Endothelial cell of umbilical vein (primary cell): ENCODE measurements around the gene PRKCZ. TPM values are rescaled to one million over a fixed set of nuclear protein-coding genes. Genes with fewer than 3 reads are reported as not detected.

ENCODE experiments used
- BruUV-seq: library from RNA; stranded (reverse); fragments of 400-500 nt; replicated peaks from 2 replicates; lab custom pipeline; 2021; lab: Mats Ljungman, UMichigan
- CTCF ChIA-PET: fragments of 300-600, 350-600 bp; sonication (Branson Sonifier 250); formaldehyde crosslinking; loops from one replicate; lab custom pipeline; 2021; ENCODE audit warnings: antibody characterized with exemption, inconsistent platforms; lab: Charles Lee
- POLR2A ChIA-PET: fragments of 300-600, 350-600 bp; sonication (Branson Sonifier 250); formaldehyde crosslinking; loops from one replicate; lab custom pipeline; 2021; ENCODE audit warnings: antibody characterized with exemption, inconsistent platforms; lab: Charles Lee
- DNase-seq: peaks from one replicate; pipeline ENCODE4 v3.0.0-alpha.2; 2011; ENCODE audit warnings: low read depth, low spot score
- FAIRE-seq: peaks from 2 replicates; lab custom pipeline; 2011; peaks lifted over from hg19 to GRCh38; lab: Jason Lieb, UNC
- H2AFZ ChIP-seq: 2 replicates; pipeline ENCODE4 v1.6.0; 2012; ENCODE audit warnings: low read depth, low read length, control low read depth, inconsistent platforms
- H3K27ac ChIP-seq: 2 replicates; pipeline ENCODE4 v1.5.1; 2011; ENCODE audit warnings: low read depth, mild to moderate bottlenecking, control low read depth, low read length, moderate library complexity; ENCODE audit not compliant: insufficient read depth
- H3K27me3 ChIP-seq, 2 experiments: 2 replicates each; pipeline versions ENCODE4 v1.6.0 to v1.6.1; 2011; ENCODE audit warnings: low read length in 2 of 2, mixed read lengths in 1 of 2; ENCODE audit not compliant: control insufficient read depth in 2 of 2, insufficient read depth in 2 of 2
- H3K36me3 ChIP-seq, 2 experiments: 2 replicates in 1 of 2; 3 replicates in 1 of 2; pipeline ENCODE4 v1.5.1; 2011; ENCODE audit warnings: low read length in 2 of 2, mild to moderate bottlenecking in 1 of 2, moderate library complexity in 1 of 2; ENCODE audit not compliant: control insufficient read depth in 2 of 2, insufficient read depth in 2 of 2; ENCODE audit errors: extremely low read depth in 1 of 2
- H3K4me1 ChIP-seq: 3 replicates; pipeline ENCODE4 v1.5.1; 2011; ENCODE audit warnings: mild to moderate bottlenecking, low read length; ENCODE audit not compliant: control insufficient read depth, insufficient read depth; ENCODE audit errors: extremely low read depth
- H3K4me2 ChIP-seq: 2 replicates; pipeline ENCODE4 v1.6.1; 2011; ENCODE audit warnings: low read length, control low read depth, mixed read lengths; ENCODE audit not compliant: insufficient read depth
- H3K4me3 ChIP-seq, 3 experiments: fragments of 200-600 bp in 1 of 3; sonication (generic), shearing (Covaris generic) in 1 of 3; replicated peaks in 1 of 3; 2 replicates each; pipeline ENCODE4 v1.5.1; 2011 to 2016; ENCODE audit warnings: control low read depth in 3 of 3, low read length in 3 of 3, mild to moderate bottlenecking in 2 of 3, inconsistent platforms in 1 of 3, low read depth in 1 of 3, moderate library complexity in 1 of 3; ENCODE audit not compliant: insufficient read depth in 1 of 3
- H3K79me2 ChIP-seq: 2 replicates; pipeline ENCODE4 v1.6.0; 2012; ENCODE audit warnings: low read length, inconsistent platforms; ENCODE audit not compliant: control insufficient read depth, insufficient read depth
- H3K9ac ChIP-seq: replicated peaks from 2 replicates; pipeline ENCODE3; 2011; ENCODE audit warnings: low read length, control low read depth; ENCODE audit not compliant: insufficient read depth; ENCODE audit errors: extremely low read depth
- H3K9me1 ChIP-seq: replicated peaks from 3 replicates; pipeline ENCODE4 v1.6.0; 2011; ENCODE audit warnings: mild to moderate bottlenecking, low read length; ENCODE audit not compliant: control insufficient read depth, insufficient read depth; ENCODE audit errors: extremely low read depth
- H3K9me3 ChIP-seq: replicated peaks from 2 replicates; pipeline ENCODE4 v1.5.1; 2012; ENCODE audit warnings: low read length, inconsistent platforms; ENCODE audit not compliant: control insufficient read depth, insufficient read depth
- H4K20me1 ChIP-seq: replicated peaks from 2 replicates; pipeline ENCODE3; 2011; ENCODE audit warnings: mild to moderate bottlenecking, low read length; ENCODE audit not compliant: control insufficient read depth, insufficient read depth; ENCODE audit errors: extremely low read depth
- EZH2 ChIP-seq: IDR thresholded peaks from 2 replicates; pipeline ENCODE4 v1.6.1; 2012; ENCODE audit warnings: borderline replicate concordance, low read depth, mild to moderate bottlenecking, moderate library complexity, low read length, inconsistent platforms; ENCODE audit not compliant: severe bottlenecking
- FOS ChIP-seq: IDR thresholded peaks from 2 replicates; pipeline ENCODE4 v1.6.1; 2011; ENCODE audit warnings: mild to moderate bottlenecking, low read length, moderate library complexity, borderline replicate concordance; ENCODE audit not compliant: insufficient read depth
- GATA2 ChIP-seq: IDR thresholded peaks from 2 replicates; pipeline ENCODE4 v1.7.0; 2011; ENCODE audit warnings: low read depth, mild to moderate bottlenecking, moderate library complexity, mixed read lengths, low read length; ENCODE audit not compliant: insufficient read length, insufficient read depth
- JUN ChIP-seq: IDR thresholded peaks from 2 replicates; pipeline ENCODE4 v1.6.1; 2011; ENCODE audit warnings: borderline replicate concordance, low read depth; ENCODE audit not compliant: insufficient read length, insufficient read depth
- MYC ChIP-seq: IDR thresholded peaks from one replicate; pipeline ENCODE4 v1.6.1; 2011; ENCODE audit warnings: mild to moderate bottlenecking, low read depth, low read length
- POLR2A ChIP-seq: IDR thresholded peaks from 2 replicates; pipeline ENCODE4 v1.6.1; 2012; ENCODE audit warnings: low read depth, mild to moderate bottlenecking, control low read depth, low read length
- POLR2AphosphoS5 ChIP-seq: IDR thresholded peaks from 2 replicates; pipeline ENCODE4 v1.6.1; 2012; ENCODE audit warnings: low read depth, mild to moderate bottlenecking, control low read depth, low read length, moderate library complexity; ENCODE audit not compliant: insufficient read depth
- dilution Hi-C: fragments of 300-500 bp; cut with MboI; formaldehyde crosslinking; loops from one replicate; pipeline ENCODE4 v1.15.0; 2019; ENCODE audit warnings: low sequenced_read_pairs; ENCODE audit not compliant: extremely low pct_ligation_motif_present
- intact Hi-C: fragments of 100-400 bp; cut with micrococcal nuclease; formaldehyde crosslinking; loops from one replicate; pipeline ENCODE4 v1.10.0; 2022
- polyA plus RNA-seq, 4 experiments: library from polyadenylated mRNA; depleted of rRNA in 3 of 4; stranded (reverse) in 3 of 4; unstranded in 1 of 4; fragments of >200 nt; gene quantifications; 2 replicates each; pipeline versions ENCODE4 v1.2.1 to v1.2.3, GENCODE V29; 2011 to 2012; ENCODE audit warnings: missing spikeins in 1 of 4
- total RNA-seq: library from RNA; stranded (reverse); gene quantifications from 2 replicates; pipeline ENCODE4 v1.2.3, GENCODE V29; 2021
- TF ChIP-seq, protein P1 (sequence below), 2 donors: IDR thresholded peaks; 1 replicate in 1 of 2; 2 replicates in 1 of 2; pipeline ENCODE4 v1.5.1; 2011; ENCODE audit warnings: low read length in 2 of 2, mild to moderate bottlenecking in 2 of 2, moderate library complexity in 2 of 2, control low read depth in 1 of 2, inconsistent platforms in 1 of 2, low read depth in 1 of 2; ENCODE audit not compliant: insufficient read depth in 1 of 2; ENCODE audit errors: extremely low read depth in 1 of 2
- TF ChIP-seq, protein P2 (sequence below): IDR thresholded peaks from 2 replicates; pipeline ENCODE4 v1.6.1; 2011; ENCODE audit not compliant: insufficient read depth, insufficient read length

The PRKCZ gene
- total and polyA plus RNA-seq, 2 donors (not counting 3 experiments of a cell fraction or from before 2014, with no cell fraction given), result 0.22 to 1.7 TPM

DNA sequence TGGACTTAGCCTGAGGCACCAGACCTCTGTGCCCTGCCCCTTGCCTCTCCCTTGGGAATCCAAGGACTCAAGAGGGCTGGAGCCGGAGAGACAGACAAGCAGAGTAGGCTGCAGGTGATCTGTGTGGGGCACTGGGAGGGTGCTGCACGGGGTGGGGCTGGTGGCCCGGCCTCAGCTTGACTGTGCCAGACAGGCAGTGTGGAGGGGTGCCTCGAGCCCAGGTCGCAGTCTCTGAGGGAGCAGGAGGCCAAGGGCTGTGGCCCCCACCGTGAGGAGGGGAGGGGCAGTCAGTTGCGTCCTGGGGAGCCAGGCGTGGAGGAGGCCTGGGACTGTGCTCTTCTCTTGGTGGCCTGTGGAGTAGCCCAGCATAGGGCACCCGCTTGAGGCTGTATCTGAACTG, 27.0 kb upstream of the PRKCZ start:
- ChIA-PET CTCF (interaction anchor here (2.8 kb wide), 1 partner anchor 21 kb away, joined by 10 read pairs; no protein-coding TSS in a partner anchor), POLR2A (no interaction called here)
- FAIRE-seq, result no peak
- DNase-seq, result no peak
- dilution Hi-C loops, result no loop called here
- H3K27me3 ChIP-seq, result peaks cover 16 to 24% of the 10 kb centered on the region in 2 experiments
- H3K4me2 ChIP-seq, result no peak overlapping the region
- TF ChIP-seq FOS (no peak), EZH2 (no peak), JUN (no peak), GATA2 (no peak), POLR2A (no peak), MYC (no peak), POLR2AphosphoS5 (no peak)
- TF ChIP-seq, protein P1, sequence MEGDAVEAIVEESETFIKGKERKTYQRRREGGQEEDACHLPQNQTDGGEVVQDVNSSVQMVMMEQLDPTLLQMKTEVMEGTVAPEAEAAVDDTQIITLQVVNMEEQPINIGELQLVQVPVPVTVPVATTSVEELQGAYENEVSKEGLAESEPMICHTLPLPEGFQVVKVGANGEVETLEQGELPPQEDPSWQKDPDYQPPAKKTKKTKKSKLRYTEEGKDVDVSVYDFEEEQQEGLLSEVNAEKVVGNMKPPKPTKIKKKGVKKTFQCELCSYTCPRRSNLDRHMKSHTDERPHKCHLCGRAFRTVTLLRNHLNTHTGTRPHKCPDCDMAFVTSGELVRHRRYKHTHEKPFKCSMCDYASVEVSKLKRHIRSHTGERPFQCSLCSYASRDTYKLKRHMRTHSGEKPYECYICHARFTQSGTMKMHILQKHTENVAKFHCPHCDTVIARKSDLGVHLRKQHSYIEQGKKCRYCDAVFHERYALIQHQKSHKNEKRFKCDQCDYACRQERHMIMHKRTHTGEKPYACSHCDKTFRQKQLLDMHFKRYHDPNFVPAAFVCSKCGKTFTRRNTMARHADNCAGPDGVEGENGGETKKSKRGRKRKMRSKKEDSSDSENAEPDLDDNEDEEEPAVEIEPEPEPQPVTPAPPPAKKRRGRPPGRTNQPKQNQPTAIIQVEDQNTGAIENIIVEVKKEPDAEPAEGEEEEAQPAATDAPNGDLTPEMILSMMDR (IDR thresholded peaks at IDR 0.05; ENCODE audit: extremely low read depth in 1 of 2, insufficient read depth in 1 of 2, low read depth in 1 of 2, low read length in 2 of 2), result no peak
- TF ChIP-seq, protein P2, sequence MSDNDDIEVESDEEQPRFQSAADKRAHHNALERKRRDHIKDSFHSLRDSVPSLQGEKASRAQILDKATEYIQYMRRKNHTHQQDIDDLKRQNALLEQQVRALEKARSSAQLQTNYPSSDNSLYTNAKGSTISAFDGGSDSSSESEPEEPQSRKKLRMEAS, result no peak
- no peak overlapping the region for H3K4me3 ChIP-seq
- no TSS peak for BruUV-seq
- no peaks in the 10 kb centered on the region for H4K20me1 ChIP-seq
- intact Hi-C loops, result no loop called here
- H3K4me1 ChIP-seq, result no peaks in the 10 kb centered on the region
- no peaks in the 10 kb centered on the region for H3K36me3 ChIP-seq
- H3K27ac ChIP-seq, result no peak overlapping the region
- H3K9ac ChIP-seq, result no peak overlapping the region
- H3K79me2 ChIP-seq, result no peaks in the 10 kb centered on the region
- no peaks in the 10 kb centered on the region for H3K9me3 ChIP-seq
- H2AFZ ChIP-seq, result no peak overlapping the region
- no peaks in the 10 kb centered on the region for H3K9me1 ChIP-seq
